Neural cell (in vitro differentiated cells): ENCODE measurements around the gene FXN.

Experiments used
- EP300 ChIP-seq: fragments of 450-650 bp; conservative IDR thresholded peaks from 2 replicates; pipeline ENCODE4 v1.6.1; 2014; ENCODE audit warnings: antibody characterized with exemption, mild to moderate bottlenecking, moderate library complexity; ENCODE audit not compliant: poor library complexity, severe bottlenecking
- EZH2 ChIP-seq: fragments of 200-600, 300-800 bp; shearing (Covaris generic), sonication (generic); IDR thresholded peaks from 2 replicates; pipeline ENCODE4 v1.6.1; 2014; ENCODE audit warnings: antibody characterized with exemption, low read length, borderline replicate concordance, mild to moderate bottlenecking; ENCODE audit not compliant: insufficient read depth, poor library complexity, severe bottlenecking
- POLR2AphosphoS5 ChIP-seq: IDR thresholded peaks from 2 replicates; pipeline ENCODE4 v1.6.1; 2012
- TAF1 ChIP-seq: IDR thresholded peaks from 2 replicates; pipeline ENCODE4 v1.6.1; 2012; ENCODE audit warnings: low read depth
- TF ChIP-seq, protein P1 (sequence below): fragments of 450-650 bp; IDR thresholded peaks from 2 replicates; pipeline ENCODE4 v1.5.1; 2014; ENCODE audit warnings: antibody characterized with exemption, mild to moderate bottlenecking, moderate library complexity; ENCODE audit not compliant: poor library complexity, severe bottlenecking
- TF ChIP-seq, protein P2 (sequence below): IDR thresholded peaks from 2 replicates; pipeline ENCODE4 v1.6.1; 2012; ENCODE audit warnings: borderline replicate concordance

DNA sequence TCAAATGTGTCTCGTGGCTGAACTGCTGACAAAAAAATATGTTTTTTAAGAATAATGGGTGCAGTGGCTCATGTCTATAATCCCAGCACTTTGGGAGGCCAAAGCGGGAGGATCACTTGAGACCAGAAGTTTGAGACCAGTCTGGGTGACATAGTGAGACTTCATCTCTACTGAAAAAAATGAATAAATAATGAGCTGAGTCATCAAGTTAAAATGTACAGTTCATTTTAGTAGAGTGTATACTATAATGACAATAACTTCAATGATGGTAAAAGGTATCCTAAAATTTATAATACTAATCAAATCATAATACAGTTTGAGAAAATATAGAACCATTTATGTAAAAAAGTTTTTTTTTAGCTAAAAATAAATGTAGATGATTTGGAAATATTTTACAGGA is 100.6 kb downstream of the FXN start:
- TF ChIP-seq TAF1 (no peak), EP300 (no peak), POLR2AphosphoS5 (no peak), EZH2 (no peak)
- TF ChIP-seq, protein P1, sequence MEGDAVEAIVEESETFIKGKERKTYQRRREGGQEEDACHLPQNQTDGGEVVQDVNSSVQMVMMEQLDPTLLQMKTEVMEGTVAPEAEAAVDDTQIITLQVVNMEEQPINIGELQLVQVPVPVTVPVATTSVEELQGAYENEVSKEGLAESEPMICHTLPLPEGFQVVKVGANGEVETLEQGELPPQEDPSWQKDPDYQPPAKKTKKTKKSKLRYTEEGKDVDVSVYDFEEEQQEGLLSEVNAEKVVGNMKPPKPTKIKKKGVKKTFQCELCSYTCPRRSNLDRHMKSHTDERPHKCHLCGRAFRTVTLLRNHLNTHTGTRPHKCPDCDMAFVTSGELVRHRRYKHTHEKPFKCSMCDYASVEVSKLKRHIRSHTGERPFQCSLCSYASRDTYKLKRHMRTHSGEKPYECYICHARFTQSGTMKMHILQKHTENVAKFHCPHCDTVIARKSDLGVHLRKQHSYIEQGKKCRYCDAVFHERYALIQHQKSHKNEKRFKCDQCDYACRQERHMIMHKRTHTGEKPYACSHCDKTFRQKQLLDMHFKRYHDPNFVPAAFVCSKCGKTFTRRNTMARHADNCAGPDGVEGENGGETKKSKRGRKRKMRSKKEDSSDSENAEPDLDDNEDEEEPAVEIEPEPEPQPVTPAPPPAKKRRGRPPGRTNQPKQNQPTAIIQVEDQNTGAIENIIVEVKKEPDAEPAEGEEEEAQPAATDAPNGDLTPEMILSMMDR: no peak
- TF ChIP-seq, protein P2, sequence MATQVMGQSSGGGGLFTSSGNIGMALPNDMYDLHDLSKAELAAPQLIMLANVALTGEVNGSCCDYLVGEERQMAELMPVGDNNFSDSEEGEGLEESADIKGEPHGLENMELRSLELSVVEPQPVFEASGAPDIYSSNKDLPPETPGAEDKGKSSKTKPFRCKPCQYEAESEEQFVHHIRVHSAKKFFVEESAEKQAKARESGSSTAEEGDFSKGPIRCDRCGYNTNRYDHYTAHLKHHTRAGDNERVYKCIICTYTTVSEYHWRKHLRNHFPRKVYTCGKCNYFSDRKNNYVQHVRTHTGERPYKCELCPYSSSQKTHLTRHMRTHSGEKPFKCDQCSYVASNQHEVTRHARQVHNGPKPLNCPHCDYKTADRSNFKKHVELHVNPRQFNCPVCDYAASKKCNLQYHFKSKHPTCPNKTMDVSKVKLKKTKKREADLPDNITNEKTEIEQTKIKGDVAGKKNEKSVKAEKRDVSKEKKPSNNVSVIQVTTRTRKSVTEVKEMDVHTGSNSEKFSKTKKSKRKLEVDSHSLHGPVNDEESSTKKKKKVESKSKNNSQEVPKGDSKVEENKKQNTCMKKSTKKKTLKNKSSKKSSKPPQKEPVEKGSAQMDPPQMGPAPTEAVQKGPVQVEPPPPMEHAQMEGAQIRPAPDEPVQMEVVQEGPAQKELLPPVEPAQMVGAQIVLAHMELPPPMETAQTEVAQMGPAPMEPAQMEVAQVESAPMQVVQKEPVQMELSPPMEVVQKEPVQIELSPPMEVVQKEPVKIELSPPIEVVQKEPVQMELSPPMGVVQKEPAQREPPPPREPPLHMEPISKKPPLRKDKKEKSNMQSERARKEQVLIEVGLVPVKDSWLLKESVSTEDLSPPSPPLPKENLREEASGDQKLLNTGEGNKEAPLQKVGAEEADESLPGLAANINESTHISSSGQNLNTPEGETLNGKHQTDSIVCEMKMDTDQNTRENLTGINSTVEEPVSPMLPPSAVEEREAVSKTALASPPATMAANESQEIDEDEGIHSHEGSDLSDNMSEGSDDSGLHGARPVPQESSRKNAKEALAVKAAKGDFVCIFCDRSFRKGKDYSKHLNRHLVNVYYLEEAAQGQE: no peak
